A549 treated with CORT108297 at 1 μM for 4 hours (cell line): ENCODE results near the gene MOB3A. TPM values are rescaled to one million over a fixed set of nuclear protein-coding genes. Genes with fewer than 3 reads are reported as not detected.

Source experiments
- total RNA-seq: library from RNA; stranded (reverse); fragments of 200-300 nt; extraction: Qiagen RNA extraction; gene quantifications from 5 replicates; pipeline ENCODE4 v1.2.3, GENCODE V29; 2022

Gene MOB3A
- total RNA-seq, result 10.1 to 12.6 TPM (median 11.4 TPM) in 5 replicates

DNA sequence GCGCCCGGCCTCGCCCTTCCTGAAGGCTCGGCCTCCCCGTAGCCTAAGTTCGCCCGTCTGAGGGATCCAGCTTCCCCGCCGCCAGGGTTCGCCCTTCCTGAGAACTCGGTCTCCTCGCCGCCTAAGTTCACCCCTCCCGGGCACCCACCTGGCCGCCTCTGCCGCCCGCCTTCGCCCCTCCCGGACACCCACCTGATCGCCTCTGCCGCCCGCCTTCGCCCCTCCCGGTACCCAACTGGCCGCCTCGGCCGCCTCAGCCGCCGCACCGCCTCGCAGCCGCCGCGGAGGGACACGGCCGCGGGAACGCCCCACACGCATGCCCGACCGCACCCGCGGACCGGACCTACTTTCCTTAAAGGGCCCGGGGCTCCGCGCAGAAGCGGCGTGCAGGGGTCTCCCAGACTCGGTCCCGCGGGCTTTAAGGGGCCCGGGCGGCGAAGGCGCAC lies at the start of gene MOB3A:
TSS of gene MOB3A (minus strand) at position 293 of the 446 bp plus-strand sequence. CDS start 17,766 bp downstream, outside the sequence.

DNA sequence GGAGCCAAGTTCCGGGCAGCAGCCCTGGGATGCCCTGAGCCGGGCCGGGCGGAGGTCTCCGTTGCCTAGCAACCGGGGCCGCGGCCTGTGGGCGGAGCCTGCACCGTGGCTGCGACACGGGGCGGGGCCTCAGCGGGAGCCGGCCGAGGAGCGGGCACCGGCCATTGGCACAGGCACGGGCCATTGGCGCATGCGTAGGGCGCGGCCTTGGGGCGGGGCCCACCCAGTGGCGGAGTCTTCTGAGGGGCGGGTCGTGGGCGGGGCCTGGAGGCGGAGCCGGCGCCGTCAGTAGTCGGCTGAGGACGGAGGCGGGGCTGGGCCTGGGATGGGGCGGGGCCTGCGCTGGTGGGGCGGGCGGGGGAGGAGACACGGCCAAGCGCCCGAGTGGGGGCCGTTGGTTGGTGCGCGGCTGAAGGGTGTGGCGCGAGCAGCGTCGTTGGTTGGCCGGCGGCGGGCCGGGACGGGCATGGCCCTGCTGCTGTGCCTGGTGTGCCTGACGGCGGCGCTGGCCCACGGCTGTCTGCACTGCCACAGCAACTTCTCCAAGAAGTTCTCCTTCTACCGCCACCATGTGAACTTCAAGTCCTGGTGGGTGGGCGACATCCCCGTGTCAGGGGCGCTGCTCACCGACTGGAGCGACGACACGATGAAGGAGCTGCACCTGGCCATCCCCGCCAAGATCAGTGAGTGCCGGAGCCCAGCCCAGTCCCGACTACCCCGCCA lies 515 bp upstream of the MOB3A start, which contains the start of gene IZUMO4:
TSS of gene IZUMO4 (plus strand) at position 436 of the 723 bp plus-strand sequence. CDS start at position 467, 31 bp downstream.

DNA sequence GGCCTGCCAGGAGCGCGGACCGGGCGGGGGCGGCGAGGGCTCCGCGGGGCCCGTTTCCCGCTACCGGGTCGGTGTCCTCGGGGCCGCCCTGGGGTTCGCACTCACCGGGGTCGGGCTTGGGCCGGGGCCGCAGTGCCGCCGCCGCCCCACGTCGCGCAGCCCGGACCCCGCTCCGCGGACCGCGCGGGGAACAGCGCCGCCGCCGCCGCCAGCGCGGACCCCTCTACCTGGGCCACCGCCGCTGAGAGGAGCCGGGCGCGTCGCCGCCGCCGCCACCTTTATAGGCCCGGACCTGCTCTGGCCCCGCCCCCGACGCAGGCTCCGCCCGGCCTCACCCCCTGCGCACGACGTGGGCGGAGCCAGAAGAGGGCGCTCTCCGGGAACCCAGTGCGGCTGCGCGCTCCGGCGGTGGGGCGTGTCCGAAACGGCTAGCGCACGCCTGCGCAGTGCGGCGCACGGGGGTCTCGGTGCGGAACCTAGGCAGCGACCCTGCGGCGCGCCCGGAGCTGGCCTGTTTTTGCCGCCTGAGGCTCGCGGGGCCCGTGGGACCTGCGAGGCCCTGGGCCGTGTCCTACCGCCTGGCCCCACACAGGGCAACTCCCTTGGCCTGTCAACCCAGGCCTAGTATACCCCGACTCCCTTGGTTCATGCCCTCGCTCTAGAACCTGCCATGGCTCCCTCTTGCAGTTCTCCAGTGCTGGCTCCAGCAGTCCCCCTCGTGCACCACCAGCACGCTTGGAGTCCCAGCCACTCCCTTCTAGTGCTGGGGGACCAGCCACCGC lies 44.9 kb downstream of the MOB3A start, which contains the start of gene MKNK2:
TSS of gene MKNK2 (minus strand) at position 254 of the 782 bp plus-strand sequence. CDS start 393 bp downstream, outside the sequence.

Other genes with a start within 250 kb of the MOB3A start
- gene REXO1, start 247.8 kb downstream of the MOB3A start, total RNA-seq, result 16.8 to 21.2 TPM (median 20.8 TPM) in 5 replicates
- 16.4 to 31.3 TPM (median 27.5 TPM) in 5 replicates for gene KLF16, start 232.7 kb downstream of the MOB3A start, total RNA-seq
- gene ABHD17A, start 210.8 kb downstream of the MOB3A start, total RNA-seq, result 19.9 to 42.6 TPM (median 40.1 TPM) in 5 replicates
- 3.0 to 7.5 TPM (median 6.2 TPM) in 5 replicates for gene ADAT3, start 190.9 kb downstream of the MOB3A start, total RNA-seq
- 49.4 to 72.7 TPM (median 50.7 TPM) in 5 replicates for gene SCAMP4, start 190.9 kb downstream of the MOB3A start, total RNA-seq
- gene CSNK1G2, start 155.2 kb downstream of the MOB3A start, total RNA-seq, result 33.9 to 53.7 TPM (median 52.8 TPM) in 5 replicates
- gene BTBD2, start 80.6 kb downstream of the MOB3A start, total RNA-seq, result 31.2 to 47.9 TPM (median 44.4 TPM) in 5 replicates
- gene MKNK2, start 45.1 kb downstream of the MOB3A start, total RNA-seq, result 39.5 to 67.8 TPM (median 62.7 TPM) in 5 replicates
- gene IZUMO4, start 589 bp upstream of the MOB3A start, total RNA-seq, result 0.40 to 0.66 TPM (median 0.50 TPM) in 5 replicates
- gene AP3D1, start 55.2 kb upstream of the MOB3A start, total RNA-seq, result 68.0 to 83.8 TPM (median 81.2 TPM) in 5 replicates
- gene DOT1L, start 67.6 kb upstream of the MOB3A start, total RNA-seq, result 10.4 to 18.6 TPM (median 17.5 TPM) in 5 replicates
- 39.0 to 63.0 TPM (median 60.0 TPM) in 5 replicates for gene PLEKHJ1, start 140.0 kb upstream of the MOB3A start, total RNA-seq
- gene SF3A2, start 140.5 kb upstream of the MOB3A start, total RNA-seq, result 66.8 to 75.9 TPM (median 71.0 TPM) in 5 replicates
- 8.6 to 21.2 TPM (median 19.8 TPM) in 5 replicates for gene AMH, start 153.0 kb upstream of the MOB3A start, total RNA-seq
- gene JSRP1, start 160.1 kb upstream of the MOB3A start, total RNA-seq, result 0.41 to 0.78 TPM (median 0.51 TPM) in 5 replicates
- not detected in 5 replicates for gene PEAK3, start 185.8 kb upstream of the MOB3A start, total RNA-seq
- gene LINGO3, start 211.8 kb upstream of the MOB3A start, total RNA-seq, result not detected in 5 replicates
- gene LSM7, start 232.3 kb upstream of the MOB3A start, total RNA-seq, result 144 to 170 TPM (median 155 TPM) in 5 replicates
- gene SPPL2B, start 232.4 kb upstream of the MOB3A start, total RNA-seq, result 13.0 to 29.5 TPM (median 25.1 TPM) in 5 replicates